ENCODE measurements around the gene MAB21L2.

- TF ChIP-seq CTCF (IDR thresholded peaks at IDR 0.05) (no peak), USF1 (IDR thresholded peaks at IDR 0.05; ENCODE audit: borderline replicate concordance, low read depth) (no peak), GABPA (IDR thresholded peaks at IDR 0.05; ENCODE audit: low read depth) (no peak), RFX5 (IDR thresholded peaks at IDR 0.05; ENCODE audit: low read length) (no peak), EP300 (IDR thresholded peaks at IDR 0.05; ENCODE audit: borderline replicate concordance in 1 of 2, low read depth in 1 of 2, low read length in 1 of 2) (no peak), FOXM1 (IDR thresholded peaks at IDR 0.05; ENCODE audit: low read depth) (no peak), EZH2phosphoT487 (IDR thresholded peaks at IDR 0.05; ENCODE audit: borderline replicate concordance, low read depth) (no peak)
These were observed 14.9 kb upstream of the MAB21L2 start for GRCh38 chr4:150567070-150567469.

Measured in SK-N-SH (cell line).